ENCODE measurements around the gene SLC34A1. TPM values are rescaled to one million over a fixed set of nuclear protein-coding genes. Genes with fewer than 3 reads are reported as not detected.
A peak's percentile ranks its signal among the peaks of the same experiment; 100 is the strongest.

SLC34A1 gene
- total RNA-seq, 1 experiment from 2014 or later: 0.28 TPM

DNA sequence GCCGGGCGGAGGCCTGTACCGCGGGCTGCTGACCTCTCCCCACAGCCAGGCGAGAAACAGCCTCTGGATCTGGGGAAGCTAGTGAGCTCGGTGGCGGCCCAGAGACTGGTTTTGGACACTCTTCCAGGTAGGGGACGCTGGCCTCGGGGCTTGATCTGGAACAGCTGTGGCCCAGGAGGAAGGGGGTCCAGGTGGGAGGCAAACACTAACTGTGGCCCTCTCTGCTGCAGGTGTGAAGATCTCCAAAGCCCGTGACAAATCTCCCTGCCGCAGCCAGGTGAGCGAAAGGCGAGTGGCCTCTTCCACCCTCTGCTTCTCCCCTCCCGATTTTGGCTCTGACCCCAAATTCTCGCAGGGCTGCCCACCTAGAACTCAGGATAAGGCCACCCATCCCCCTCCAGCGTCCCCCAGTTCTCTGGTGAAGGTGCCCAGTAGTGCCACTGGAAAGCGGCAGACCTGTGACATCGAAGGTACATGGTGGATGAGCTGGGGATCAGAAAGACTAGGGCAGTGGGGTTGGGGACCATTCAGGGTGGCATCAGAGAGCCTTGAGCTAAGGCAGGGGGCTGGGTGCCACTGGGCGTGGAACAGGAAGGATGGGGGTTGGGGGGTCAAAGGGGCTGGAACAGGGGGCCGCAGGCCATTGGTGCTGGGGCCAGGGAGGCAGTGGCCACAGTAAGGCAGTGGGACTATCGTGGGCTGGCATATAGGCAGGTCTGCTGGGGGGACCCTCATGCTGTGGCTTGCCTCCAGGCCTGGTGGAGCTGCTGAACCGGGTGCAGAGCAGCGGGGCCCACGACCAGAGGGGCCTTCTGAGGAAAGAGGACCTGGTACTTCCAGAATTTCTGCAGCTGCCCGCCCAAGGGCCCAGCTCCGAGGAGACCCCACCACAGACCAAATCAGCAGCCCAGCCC is 12.9 kb upstream of the SLC34A1 start:
- BruUV-seq (replicated peaks): no TSS peak
- TF ChIP-seq EZH2 (IDR thresholded peaks at IDR 0.05; ENCODE audit: low read depth): no peak
- TF ChIP-seq, protein P1, sequence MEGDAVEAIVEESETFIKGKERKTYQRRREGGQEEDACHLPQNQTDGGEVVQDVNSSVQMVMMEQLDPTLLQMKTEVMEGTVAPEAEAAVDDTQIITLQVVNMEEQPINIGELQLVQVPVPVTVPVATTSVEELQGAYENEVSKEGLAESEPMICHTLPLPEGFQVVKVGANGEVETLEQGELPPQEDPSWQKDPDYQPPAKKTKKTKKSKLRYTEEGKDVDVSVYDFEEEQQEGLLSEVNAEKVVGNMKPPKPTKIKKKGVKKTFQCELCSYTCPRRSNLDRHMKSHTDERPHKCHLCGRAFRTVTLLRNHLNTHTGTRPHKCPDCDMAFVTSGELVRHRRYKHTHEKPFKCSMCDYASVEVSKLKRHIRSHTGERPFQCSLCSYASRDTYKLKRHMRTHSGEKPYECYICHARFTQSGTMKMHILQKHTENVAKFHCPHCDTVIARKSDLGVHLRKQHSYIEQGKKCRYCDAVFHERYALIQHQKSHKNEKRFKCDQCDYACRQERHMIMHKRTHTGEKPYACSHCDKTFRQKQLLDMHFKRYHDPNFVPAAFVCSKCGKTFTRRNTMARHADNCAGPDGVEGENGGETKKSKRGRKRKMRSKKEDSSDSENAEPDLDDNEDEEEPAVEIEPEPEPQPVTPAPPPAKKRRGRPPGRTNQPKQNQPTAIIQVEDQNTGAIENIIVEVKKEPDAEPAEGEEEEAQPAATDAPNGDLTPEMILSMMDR (conservative IDR thresholded peaks at IDR 0.05): no peak
- peak overlapping the region; percentile 85 for H2AFZ ChIP-seq

GRCh38 chr5:177372034-177372896 is 12.0 kb upstream of the SLC34A1 start:
- Histone ChIP-seq H3K36me3 (ENCODE audit: low read depth) (no peaks in the 10 kb centered on the region), H3K9me2 (ENCODE audit: insufficient read depth) (no peaks in the 10 kb centered on the region), H3K27me3 (ENCODE audit: insufficient read depth, low read depth) (no peaks in the 10 kb centered on the region), H3K4me1 (replicated peaks; ENCODE audit: insufficient read depth) (peaks cover 11% of the 10 kb centered on the region), H2AFZ (no peak overlapping the region), H3K9me3 (ENCODE audit: insufficient read depth, low read depth) (no peaks in the 10 kb centered on the region), H3K4me3 (no peak overlapping the region), H3K79me2 (ENCODE audit: low read depth) (no peaks in the 10 kb centered on the region), H3K27ac (no peak overlapping the region), H4K20me1 (ENCODE audit: insufficient read depth) (no peaks in the 10 kb centered on the region), H3F3A (ENCODE audit: insufficient read depth, low read depth) (peaks cover 10% of the 10 kb centered on the region; the same call in 1 of the 2 replicates), H3K4me2 (no peak overlapping the region)
- ChIA-PET CTCF (interaction anchor here (0.9 to 1.9 kb wide), 3 partner anchors 13 to 83 kb away, joined by 3 to 9 read pairs (median 6); no protein-coding TSS in a partner anchor), POLR2A (ENCODE audit: unreplicated experiment) (interaction anchor here (0.5 kb wide), 1 partner anchor 107 kb away, joined by 5 read pairs; no protein-coding TSS in a partner anchor)
- no peak for DNase-seq
- intact Hi-C loops (cut with micrococcal nuclease; ENCODE audit: unreplicated experiment): no loop called here
- TF ChIP-seq, protein P1 (conservative IDR thresholded peaks at IDR 0.05): no peak
- TF ChIP-seq EZH2 (IDR thresholded peaks at IDR 0.05; ENCODE audit: low read depth): no peak
- no TSS peak for BruUV-seq (replicated peaks)

More for the DNA sequence above, 12.9 kb upstream of the SLC34A1 start:
- Histone ChIP-seq H4K20me1 (ENCODE audit: insufficient read depth) (no peaks in the 10 kb centered on the region), H3K4me1 (replicated peaks; ENCODE audit: insufficient read depth) (peaks cover 11% of the 10 kb centered on the region), H3K9me2 (ENCODE audit: insufficient read depth) (no peaks in the 10 kb centered on the region), H3K27me3 (ENCODE audit: insufficient read depth, low read depth) (no peaks in the 10 kb centered on the region), H3K4me2 (peak overlapping the region; percentile 94), H3K79me2 (ENCODE audit: low read depth) (no peaks in the 10 kb centered on the region), H3K27ac (no peak overlapping the region), H3K4me3 (peak overlapping the region; percentile 54; the same call in 1 of the 2 replicates), H3K36me3 (ENCODE audit: low read depth) (no peaks in the 10 kb centered on the region), H3F3A (ENCODE audit: insufficient read depth, low read depth) (peaks cover 10% of the 10 kb centered on the region; the same call in 1 of the 2 replicates), H3K9me3 (ENCODE audit: insufficient read depth, low read depth) (no peaks in the 10 kb centered on the region)
- ChIA-PET POLR2A (ENCODE audit: unreplicated experiment) (interaction anchor here (0.5 to 1.1 kb wide), 8 partner anchors 18 to 706 kb away, joined by 3 to 16 read pairs (median 6); no protein-coding TSS in a partner anchor), CTCF (interaction anchor here (0.6 to 2.0 kb wide), 16 partner anchors 8 to 809 kb away, joined by 3 to 42 read pairs (median 6); partner anchors contain the start of genes GRK6 and LMAN2)
- no peak for DNase-seq
- intact Hi-C loops (cut with micrococcal nuclease; ENCODE audit: unreplicated experiment): no loop called here

DNA sequence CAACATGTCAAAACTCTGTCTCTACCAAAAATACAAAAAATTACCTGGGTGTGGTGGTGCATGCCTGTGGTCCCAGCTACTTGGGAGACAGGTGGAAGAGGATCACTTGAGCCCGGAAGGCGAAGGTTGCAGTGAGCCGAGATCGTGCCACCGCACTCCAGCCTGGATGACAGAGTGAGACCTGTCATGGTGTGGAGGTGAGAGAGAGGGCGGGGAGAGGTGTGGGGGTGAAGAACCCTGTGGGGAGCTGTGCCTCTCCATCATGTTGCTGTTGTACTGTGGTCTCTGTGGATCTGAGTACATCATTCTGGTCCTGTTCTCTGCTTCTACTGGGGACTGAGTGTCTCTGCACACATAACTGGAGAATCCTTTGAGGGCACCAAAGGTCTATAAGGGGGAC is 11.3 kb upstream of the SLC34A1 start:
- Histone ChIP-seq H3K4me3 (no peak overlapping the region), H3K27ac (no peak overlapping the region), H3K4me1 (replicated peaks; ENCODE audit: insufficient read depth) (peaks cover 11% of the 10 kb centered on the region), H3K9me3 (ENCODE audit: insufficient read depth, low read depth) (no peaks in the 10 kb centered on the region), H3K9me2 (ENCODE audit: insufficient read depth) (no peaks in the 10 kb centered on the region), H3F3A (ENCODE audit: insufficient read depth, low read depth) (peaks cover 10% of the 10 kb centered on the region; the same call in 1 of the 2 replicates), H3K27me3 (ENCODE audit: insufficient read depth, low read depth) (no peaks in the 10 kb centered on the region), H3K36me3 (ENCODE audit: low read depth) (no peaks in the 10 kb centered on the region), H2AFZ (no peak overlapping the region), H4K20me1 (ENCODE audit: insufficient read depth) (no peaks in the 10 kb centered on the region), H3K4me2 (no peak overlapping the region), H3K79me2 (ENCODE audit: low read depth) (no peaks in the 10 kb centered on the region)
- intact Hi-C loops (cut with micrococcal nuclease; ENCODE audit: unreplicated experiment): no loop called here
- no peak for TF ChIP-seq EZH2 (IDR thresholded peaks at IDR 0.05; ENCODE audit: low read depth)
- TF ChIP-seq, protein P1 (conservative IDR thresholded peaks at IDR 0.05): no peak
- POLR2A ChIA-PET (ENCODE audit: unreplicated experiment): no interaction called here
- CTCF ChIA-PET: interaction anchor here (0.7 to 1.6 kb wide), 3 partner anchors 12 to 42 kb away, joined by 3 to 6 read pairs (median 4); no protein-coding TSS in a partner anchor
- BruUV-seq (replicated peaks): no TSS peak
- DNase-seq: no peak

All from PC-9 (cell line).